NCI-H2171 (cell line): ENCODE results near the gene AKAP6.
"Not testable (repeated sequence)": the region's sequence is repeated elsewhere in the genome, so short reads cannot be mapped to it uniquely, and the experiment has no call there.

Experiments used
- DNase-seq: peaks from one replicate; lab custom pipeline; 2025; lab: John Stamatoyannopoulos, UW

AKAP6 gene

GRCh38 chr14:32443890-32444661 is 115.0 kb downstream of the AKAP6 start:
- DNase-seq: no peak

GRCh38 chr14:32447371-32447770 is 118.3 kb downstream of the AKAP6 start:
- no peak for DNase-seq

DNA sequence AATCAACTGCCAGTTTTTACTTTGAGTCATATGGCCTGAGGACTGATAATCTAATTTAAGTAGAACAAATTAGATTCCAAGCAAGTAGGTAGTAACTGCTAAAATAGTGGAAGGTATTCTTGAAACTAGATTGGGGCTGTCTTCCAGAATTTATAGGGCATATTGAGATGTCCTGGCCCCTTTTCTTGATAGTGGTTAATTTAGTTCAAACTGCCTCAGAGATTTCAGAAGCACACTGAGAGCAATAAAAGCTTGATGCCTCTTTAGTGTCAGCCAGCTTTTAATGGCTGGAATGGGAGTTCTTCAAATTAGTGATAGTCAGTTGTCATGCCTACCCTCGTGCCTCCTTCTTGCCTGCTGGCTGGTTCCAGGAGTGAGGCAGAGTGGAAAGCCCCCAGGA is 120.5 kb downstream of the AKAP6 start:
- no peak for DNase-seq

GRCh38 chr14:32450919-32451675 is 122.0 kb downstream of the AKAP6 start:
- DNase-seq: no peak

GRCh38 chr14:32453857-32454810 is 125.0 kb downstream of the AKAP6 start:
- no peak for DNase-seq

GRCh38 chr14:32457213-32457920 is 128.3 kb downstream of the AKAP6 start:
- no peak for DNase-seq

- DNase-seq: no peak
Observed at GRCh38 chr14:32458720-32459119, 129.6 kb downstream of the AKAP6 start.

DNA sequence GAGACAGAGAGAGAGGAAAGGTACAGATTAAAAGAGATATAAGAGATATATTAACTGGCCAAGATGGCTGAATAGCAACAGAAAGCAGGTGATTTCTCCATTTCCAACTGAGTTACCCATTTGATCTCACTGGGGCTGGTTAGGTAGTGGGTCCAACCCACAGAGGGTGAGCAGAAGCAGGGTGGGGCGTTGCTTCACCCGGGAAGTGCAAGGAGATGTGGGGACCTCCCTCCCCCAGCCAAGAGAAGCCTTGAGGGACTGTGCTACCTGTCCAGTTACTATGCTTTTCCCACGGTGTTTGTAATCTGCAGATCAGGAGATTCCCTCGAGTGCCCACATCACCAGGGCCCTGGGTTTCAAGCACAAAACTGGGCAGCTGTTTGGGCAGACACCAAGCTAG is 131.2 kb downstream of the AKAP6 start:
- DNase-seq: no peak

- not testable (repeated sequence) for DNase-seq
Observed at GRCh38 chr14:32462553-32462952, 133.5 kb downstream of the AKAP6 start.

- DNase-seq: no peak
Observed at GRCh38 chr14:32468955-32469354, 139.9 kb downstream of the AKAP6 start.

DNA sequence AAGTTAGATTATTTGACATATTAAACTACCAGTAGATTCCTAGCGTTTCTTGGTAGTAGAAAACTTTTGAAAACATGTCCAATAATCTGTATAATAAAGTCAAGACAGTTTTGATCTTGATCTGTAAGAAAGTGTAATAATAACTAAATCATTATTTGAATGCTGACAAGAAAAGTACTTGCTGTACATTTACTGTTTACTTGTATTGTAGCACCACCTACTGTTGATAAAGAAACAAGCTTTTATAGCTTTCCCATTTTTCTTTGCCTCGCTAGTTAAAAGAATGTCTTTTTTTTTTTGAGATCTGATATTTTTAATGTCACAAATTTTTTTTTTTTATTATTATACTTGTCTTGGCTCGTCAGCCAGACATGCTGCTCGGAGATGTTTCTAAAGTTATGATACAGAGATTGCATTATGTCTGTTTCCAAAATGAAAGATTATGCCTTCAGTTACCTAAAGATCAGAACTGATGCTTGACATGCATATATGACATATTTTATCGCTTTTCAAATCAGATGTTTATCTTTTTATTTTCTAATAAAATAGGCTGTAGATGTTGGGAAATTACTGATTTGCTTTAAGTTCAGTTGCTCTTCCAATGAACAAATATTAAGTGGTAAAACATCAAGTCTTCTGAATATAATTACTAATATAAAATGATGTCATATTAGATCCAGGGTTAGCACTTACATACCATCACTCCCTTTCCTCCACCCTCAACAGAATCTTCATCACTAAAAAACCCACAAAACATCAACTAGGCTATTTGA is 140.5 kb downstream of the AKAP6 start:
- DNase-seq: peak; percentile 32

DNA sequence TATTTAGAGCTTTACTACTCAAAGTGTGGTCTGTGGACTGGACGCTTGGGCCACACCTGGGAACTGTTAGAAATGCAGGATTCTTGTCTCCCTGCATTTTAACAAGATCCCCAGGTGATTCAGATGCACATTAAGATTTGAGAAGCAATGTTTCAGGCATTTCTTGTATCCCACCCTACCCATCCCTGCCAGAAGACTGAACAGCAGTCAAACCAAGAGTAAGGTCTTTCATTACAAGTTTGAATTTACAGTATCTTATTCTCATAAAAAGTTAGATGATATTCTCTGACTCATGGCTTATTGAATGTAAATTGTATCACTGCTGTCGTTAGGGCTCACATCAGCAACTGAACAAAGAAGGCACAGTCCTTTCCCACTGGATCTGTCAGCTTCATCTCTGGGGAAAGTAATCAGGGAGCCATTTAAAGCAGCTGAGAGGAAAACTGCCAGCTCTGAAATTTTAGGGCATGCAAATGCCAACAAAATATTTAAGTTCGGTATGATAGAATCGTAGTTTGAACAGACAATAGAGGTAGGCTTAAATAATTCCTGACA is 141.1 kb downstream of the AKAP6 start:
- DNase-seq: no peak

- DNase-seq: no peak
Observed at GRCh38 chr14:32471181-32471580, 142.1 kb downstream of the AKAP6 start.

DNA sequence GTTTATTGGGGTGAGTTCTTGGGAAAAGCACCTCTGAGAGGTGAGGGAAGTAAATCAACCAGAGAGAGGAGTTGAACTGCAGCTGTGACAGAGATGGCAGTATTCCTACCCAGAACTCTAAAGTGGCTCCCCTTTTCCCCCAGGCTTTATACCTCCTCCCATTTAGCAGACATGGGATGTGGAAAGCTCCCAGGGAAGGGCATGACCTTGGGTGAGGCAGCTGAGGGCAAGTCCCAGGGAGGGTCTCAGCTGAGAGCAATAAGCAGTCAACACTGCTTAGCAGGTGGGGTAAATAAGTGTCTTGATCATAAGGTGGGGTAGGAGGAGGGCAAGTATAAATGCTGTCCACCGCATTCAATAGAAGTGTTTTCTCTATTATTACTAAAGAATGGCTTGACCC is 143.0 kb downstream of the AKAP6 start:
- DNase-seq: no peak

GRCh38 chr14:32472512-32473463 is 143.7 kb downstream of the AKAP6 start:
- peak; percentile 60 for DNase-seq

DNA sequence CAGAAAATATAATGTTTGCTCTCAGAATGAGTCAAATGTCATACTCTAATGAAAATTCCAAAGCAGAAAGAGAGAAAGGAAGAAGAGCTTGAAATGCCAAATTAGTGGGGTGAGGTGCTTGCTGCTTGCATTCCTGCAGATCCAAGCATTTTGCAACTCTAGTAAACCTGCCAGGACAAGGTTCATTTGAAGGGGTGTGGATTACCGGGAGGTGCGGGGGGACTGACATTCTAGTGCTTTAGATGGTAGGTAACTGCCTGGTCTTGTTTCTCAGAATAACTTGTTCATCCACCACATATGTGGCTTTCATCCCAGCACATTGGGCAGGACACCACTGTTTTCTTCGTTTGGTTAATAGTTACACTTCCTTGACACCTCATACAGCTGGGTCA is 144.4 kb downstream of the AKAP6 start:
- no peak for DNase-seq

DNA sequence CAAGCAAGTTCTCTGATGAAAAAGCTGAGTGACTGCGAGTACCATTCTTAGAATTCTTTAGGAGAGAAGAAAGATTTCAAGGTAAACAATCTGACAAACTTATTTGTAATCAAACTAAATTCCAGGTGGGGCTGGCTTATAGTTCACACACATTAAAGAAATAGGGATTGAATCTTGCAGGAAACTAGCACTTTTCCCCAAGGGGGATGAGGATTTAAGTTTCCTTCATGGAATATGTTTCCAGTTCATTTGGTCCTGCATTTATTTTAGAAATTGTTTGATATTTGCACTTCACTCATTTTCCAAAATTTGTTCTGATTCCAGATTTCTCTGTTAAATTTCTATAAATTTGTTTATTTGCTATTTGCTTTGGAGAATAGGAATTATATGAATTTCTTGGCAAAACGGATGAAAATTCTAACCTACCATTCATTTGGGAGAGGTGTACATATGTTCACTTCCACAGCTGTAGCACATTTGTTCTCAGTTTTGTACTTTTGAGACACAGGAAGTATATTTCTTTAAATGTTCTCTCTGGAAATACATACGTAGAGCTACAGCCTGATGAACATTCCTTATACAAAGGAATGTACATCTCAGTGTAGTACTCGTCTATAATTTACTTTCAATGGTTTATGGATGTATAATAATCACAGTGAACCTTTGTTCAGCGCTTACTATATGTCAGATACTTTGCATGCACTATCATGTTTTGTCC is 145.5 kb downstream of the AKAP6 start:
- DNase-seq: no peak

- DNase-seq: no peak
Observed at GRCh38 chr14:32476532-32476931, 147.4 kb downstream of the AKAP6 start.

- DNase-seq: no peak
Observed at GRCh38 chr14:32477396-32477795, 148.3 kb downstream of the AKAP6 start.
